Skeletal muscle satellite cell (primary cell): ENCODE data around the gene ASTN2.

ENCODE experiments used
- H3K27me3 ChIP-seq: 2 replicates; pipeline ENCODE4 v1.7.0; 2013; ENCODE audit warnings: low read length; ENCODE audit not compliant: control insufficient read depth, insufficient read depth
- H3K36me3 ChIP-seq: 2 replicates; pipeline ENCODE4 v1.7.0; 2013; ENCODE audit warnings: mild to moderate bottlenecking, control low read depth, low read length; ENCODE audit not compliant: insufficient read depth
- H3K4me1 ChIP-seq: 2 replicates; pipeline ENCODE4 v1.7.0; 2013; ENCODE audit warnings: low read length; ENCODE audit not compliant: control insufficient read depth, insufficient read depth
- H3K4me2 ChIP-seq: 2 replicates; pipeline ENCODE4 v1.7.0; 2013; ENCODE audit warnings: mild to moderate bottlenecking, low read length
- H3K4me3 ChIP-seq: 2 replicates; pipeline ENCODE4 v1.7.0; 2013; ENCODE audit warnings: low read length
- H3K9ac ChIP-seq: 2 replicates; pipeline ENCODE4 v1.7.0; 2013; ENCODE audit warnings: mild to moderate bottlenecking, low read depth, low read length, moderate library complexity
- H3K9me3 ChIP-seq: replicated peaks from 2 replicates; pipeline ENCODE4 v1.7.0; 2013; ENCODE audit warnings: mild to moderate bottlenecking, control low read depth, low read length

The ASTN2 gene

GRCh38 chr9:116549786-116550660 is 864.8 kb downstream of the ASTN2 start:
- H3K4me1 ChIP-seq, result peaks cover 45% of the 10 kb centered on the region
- H3K9ac ChIP-seq, result peak overlapping the region; percentile 7

GRCh38 chr9:116549061-116549664 is 865.7 kb downstream of the ASTN2 start:
- H3K9ac ChIP-seq, result no peak overlapping the region
- H3K4me3 ChIP-seq, result no peak overlapping the region
- peak overlapping the region; percentile 57 for H3K4me2 ChIP-seq
- no peaks in the 10 kb centered on the region for H3K36me3 ChIP-seq
- H3K9me3 ChIP-seq, result no peaks in the 10 kb centered on the region
- H3K27me3 ChIP-seq, result no peaks in the 10 kb centered on the region
- H3K4me1 ChIP-seq, result peaks cover 50% of the 10 kb centered on the region

More at GRCh38 chr9:116549786-116550660, 864.8 kb downstream of the ASTN2 start:
- Histone ChIP-seq H3K36me3 (no peaks in the 10 kb centered on the region), H3K9me3 (no peaks in the 10 kb centered on the region), H3K4me2 (peak overlapping the region; percentile 31), H3K27me3 (no peaks in the 10 kb centered on the region), H3K4me3 (no peak overlapping the region)

- Histone ChIP-seq H3K4me2 (no peak overlapping the region), H3K27me3 (no peaks in the 10 kb centered on the region), H3K36me3 (no peaks in the 10 kb centered on the region), H3K9me3 (no peaks in the 10 kb centered on the region), H3K9ac (no peak overlapping the region), H3K4me1 (peaks cover 57% of the 10 kb centered on the region), H3K4me3 (peak overlapping the region; percentile 5)
Measured at GRCh38 chr9:116547729-116548426, 867.0 kb downstream of the ASTN2 start.

GRCh38 chr9:116546711-116547581 is 867.9 kb downstream of the ASTN2 start:
- Histone ChIP-seq H3K4me3 (no peak overlapping the region), H3K36me3 (no peaks in the 10 kb centered on the region), H3K4me1 (peaks cover 57% of the 10 kb centered on the region), H3K4me2 (peak overlapping the region; percentile 29), H3K27me3 (no peaks in the 10 kb centered on the region), H3K9me3 (no peaks in the 10 kb centered on the region), H3K9ac (no peak overlapping the region)

GRCh38 chr9:116544896-116545295 is 870.0 kb downstream of the ASTN2 start:
- Histone ChIP-seq H3K4me2 (no peak overlapping the region), H3K27me3 (no peaks in the 10 kb centered on the region), H3K9me3 (no peaks in the 10 kb centered on the region), H3K9ac (no peak overlapping the region), H3K4me1 (peaks cover 41% of the 10 kb centered on the region), H3K36me3 (no peaks in the 10 kb centered on the region), H3K4me3 (no peak overlapping the region)

GRCh38 chr9:116543731-116544400 is 871.0 kb downstream of the ASTN2 start:
- H3K36me3 ChIP-seq, result no peaks in the 10 kb centered on the region
- peak overlapping the region; percentile 16 for H3K4me2 ChIP-seq
- no peaks in the 10 kb centered on the region for H3K9me3 ChIP-seq
- no peak overlapping the region for H3K9ac ChIP-seq
- peaks cover 2% of the 10 kb centered on the region for H3K27me3 ChIP-seq
- H3K4me1 ChIP-seq, result peaks cover 32% of the 10 kb centered on the region
- H3K4me3 ChIP-seq, result no peak overlapping the region

- Histone ChIP-seq H3K4me2 (no peak overlapping the region), H3K27me3 (peaks cover 2% of the 10 kb centered on the region), H3K4me3 (no peak overlapping the region), H3K36me3 (no peaks in the 10 kb centered on the region), H3K4me1 (peaks cover 12% of the 10 kb centered on the region), H3K9ac (no peak overlapping the region), H3K9me3 (no peaks in the 10 kb centered on the region)
Measured at GRCh38 chr9:116541402-116541801, 873.5 kb downstream of the ASTN2 start.

- no peak overlapping the region for H3K4me3 ChIP-seq
- no peaks in the 10 kb centered on the region for H3K9me3 ChIP-seq
- H3K27me3 ChIP-seq, result peaks cover 2% of the 10 kb centered on the region
- peaks cover 11% of the 10 kb centered on the region for H3K4me1 ChIP-seq
- no peaks in the 10 kb centered on the region for H3K36me3 ChIP-seq
- H3K9ac ChIP-seq, result no peak overlapping the region
- no peak overlapping the region for H3K4me2 ChIP-seq
Measured at GRCh38 chr9:116539549-116539948, 875.3 kb downstream of the ASTN2 start.

GRCh38 chr9:116525611-116526010 is 889.2 kb downstream of the ASTN2 start:
- no peaks in the 10 kb centered on the region for H3K4me1 ChIP-seq
- no peak overlapping the region for H3K4me2 ChIP-seq
- no peak overlapping the region for H3K4me3 ChIP-seq
- no peaks in the 10 kb centered on the region for H3K36me3 ChIP-seq
- H3K9ac ChIP-seq, result no peak overlapping the region
- H3K27me3 ChIP-seq, result no peaks in the 10 kb centered on the region
- no peaks in the 10 kb centered on the region for H3K9me3 ChIP-seq

GRCh38 chr9:116524778-116525470 is 889.9 kb downstream of the ASTN2 start:
- H3K9ac ChIP-seq, result no peak overlapping the region
- no peaks in the 10 kb centered on the region for H3K36me3 ChIP-seq
- H3K27me3 ChIP-seq, result no peaks in the 10 kb centered on the region
- no peaks in the 10 kb centered on the region for H3K9me3 ChIP-seq
- no peak overlapping the region for H3K4me3 ChIP-seq
- no peaks in the 10 kb centered on the region for H3K4me1 ChIP-seq
- no peak overlapping the region for H3K4me2 ChIP-seq
